NCI-H526 (cell line): ENCODE measurements around the gene SLC28A3.

ENCODE experiments used
- DNase-seq, 2 experiments: peaks; one replicate each; lab custom pipeline; 2025; lab: John Stamatoyannopoulos, UW

SLC28A3 gene

GRCh38 chr9:84239343-84239742, 101.2 kb downstream of the SLC28A3 start:
- DNase-seq, result no peak

GRCh38 chr9:84238652-84239051, 101.9 kb downstream of the SLC28A3 start:
- peak in 1 of 2 experiments; percentile 5 for DNase-seq

- DNase-seq, result no peak
Measured at GRCh38 chr9:84235511-84235910, 105.0 kb downstream of the SLC28A3 start.

- peak; percentile 91 to 94 for DNase-seq
Measured at GRCh38 chr9:84230355-84231145, 110.0 kb downstream of the SLC28A3 start.

GRCh38 chr9:84229191-84229590, 111.4 kb downstream of the SLC28A3 start:
- DNase-seq, result no peak

- no peak for DNase-seq
Measured at GRCh38 chr9:84228130-84228720, 112.3 kb downstream of the SLC28A3 start.

GRCh38 chr9:84226126-84226525, 114.4 kb downstream of the SLC28A3 start:
- DNase-seq, result peak in 1 of 2 experiments; percentile 17
